ENCODE measurements around the gene RPH3AL.
"Not testable (repeated sequence)": the region's sequence is repeated elsewhere in the genome, so short reads cannot be mapped to it uniquely, and the experiment has no call there.

RPH3AL gene

DNA sequence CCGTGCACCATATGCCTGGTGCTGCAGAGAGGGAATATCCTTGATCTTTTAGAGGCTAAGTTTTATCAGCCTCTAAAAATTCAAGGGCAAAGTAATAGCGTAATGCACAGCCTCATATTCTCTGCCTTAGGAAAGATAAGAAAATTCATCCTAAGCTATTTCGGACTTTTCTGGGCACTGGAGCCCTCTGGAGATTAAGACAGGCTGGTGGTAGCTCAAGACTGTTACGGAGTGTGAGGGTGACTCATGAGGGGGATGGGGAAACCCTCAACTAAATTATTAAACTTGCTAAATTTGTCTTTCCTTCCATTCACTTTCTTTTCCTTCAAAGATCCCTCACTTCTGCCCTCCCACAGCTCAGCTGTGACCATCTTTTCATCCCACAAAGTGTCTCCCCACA, 73.3 kb downstream of the RPH3AL start:
- no peak for DNase-seq

GRCh38 chr17:278676-279059, 73.9 kb downstream of the RPH3AL start:
- no peak for DNase-seq

GRCh38 chr17:278055-278675, 74.4 kb downstream of the RPH3AL start:
- no peak for DNase-seq

DNA sequence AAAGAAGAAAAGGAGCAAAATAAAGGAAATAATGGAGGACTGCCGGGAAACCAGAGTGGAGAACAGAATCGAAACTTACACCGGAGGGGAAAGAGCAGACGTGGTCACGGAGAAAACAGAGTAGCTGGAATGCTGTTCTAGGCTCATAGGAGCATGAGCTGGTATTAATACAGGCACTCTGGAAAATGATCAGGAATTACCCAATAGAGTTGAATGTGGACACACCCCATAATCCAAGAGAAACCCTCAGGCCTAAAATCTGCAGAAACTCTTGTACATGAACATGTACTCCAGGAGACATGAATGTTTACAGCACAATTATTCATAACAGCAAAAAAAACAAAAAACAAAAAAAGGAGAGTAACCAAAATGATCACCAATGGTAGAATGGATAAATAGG, 77.7 kb downstream of the RPH3AL start:
- DNase-seq = no peak

DNA sequence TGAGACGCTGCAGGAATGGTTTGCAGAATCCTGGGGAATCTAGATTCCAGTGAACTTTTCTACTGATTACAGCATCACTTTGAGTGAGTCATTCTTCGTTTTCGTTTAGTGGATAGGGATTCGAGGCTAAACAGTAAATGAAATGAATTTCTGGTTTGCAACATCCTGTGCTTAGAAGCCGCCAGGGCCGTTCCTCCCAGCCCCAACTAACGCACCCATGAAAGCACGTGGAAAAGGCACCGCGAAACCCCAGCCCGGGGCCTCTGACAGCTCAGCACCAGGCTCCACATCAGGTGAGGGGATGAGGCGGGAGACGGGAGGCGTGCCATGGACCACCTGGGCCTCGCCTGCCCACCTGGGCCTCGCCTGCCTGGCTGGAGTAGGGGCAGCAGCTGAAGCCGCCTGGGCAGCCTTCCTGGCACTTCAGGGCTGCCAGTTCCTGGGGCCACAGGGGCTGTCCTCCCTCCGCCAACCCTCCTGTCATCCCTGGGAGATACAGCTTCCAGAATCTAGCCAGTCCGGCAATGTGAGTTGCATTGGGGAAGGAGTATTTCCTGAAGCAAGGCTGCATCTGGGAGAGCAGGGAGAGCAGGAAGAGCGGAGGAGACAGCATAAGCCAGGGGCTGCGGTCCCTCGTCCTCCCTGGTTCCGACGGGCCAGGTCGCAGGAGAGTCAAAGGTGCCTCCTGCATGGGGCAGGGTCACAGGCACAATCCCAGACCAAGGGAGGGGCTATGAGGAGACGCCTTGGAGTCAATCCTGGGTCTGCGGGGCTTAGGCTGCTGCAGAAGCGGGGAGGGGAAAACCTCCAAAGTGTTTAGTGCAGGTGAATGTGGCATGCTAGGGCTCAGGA, 78.4 kb downstream of the RPH3AL start:
- DNase-seq = no peak

GRCh38 chr17:272856-273255, 79.8 kb downstream of the RPH3AL start:
- DNase-seq = not testable (repeated sequence)

DNA sequence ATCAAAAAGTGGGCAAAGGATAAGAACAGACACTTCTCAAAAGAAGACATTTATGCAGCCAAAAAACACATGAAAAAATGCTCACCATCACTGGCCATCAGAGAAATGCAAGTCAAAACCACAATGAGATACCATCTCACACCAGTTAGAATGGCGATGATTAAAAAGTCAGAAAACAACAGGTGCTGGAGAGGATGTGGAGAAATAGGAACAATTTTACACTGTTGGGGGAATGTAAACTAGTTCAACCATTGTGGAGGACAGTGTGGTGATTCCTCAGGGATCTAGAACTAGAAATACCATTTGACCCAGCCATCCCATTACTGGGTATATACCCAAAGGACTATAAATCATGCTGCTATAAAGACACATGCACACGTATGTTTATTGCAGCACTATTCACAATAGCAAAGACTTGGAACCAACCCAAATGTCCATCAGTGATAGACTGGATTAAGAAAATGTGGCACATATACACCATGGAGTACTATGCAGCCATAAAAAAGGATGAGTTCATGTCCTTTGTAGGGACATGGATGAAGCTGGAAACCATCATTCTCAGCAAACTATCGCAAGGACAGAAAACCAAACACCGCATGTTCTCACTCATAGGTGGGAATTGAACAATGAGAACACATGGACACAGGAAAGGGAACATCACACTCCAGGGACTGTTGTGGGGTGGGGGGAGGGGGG, 80.5 kb downstream of the RPH3AL start:
- DNase-seq = not testable (repeated sequence)

GRCh38 chr17:269616-270514, 82.7 kb downstream of the RPH3AL start:
- DNase-seq = no peak

- DNase-seq = no peak
Measured at GRCh38 chr17:266701-267667, 85.6 kb downstream of the RPH3AL start.

DNA sequence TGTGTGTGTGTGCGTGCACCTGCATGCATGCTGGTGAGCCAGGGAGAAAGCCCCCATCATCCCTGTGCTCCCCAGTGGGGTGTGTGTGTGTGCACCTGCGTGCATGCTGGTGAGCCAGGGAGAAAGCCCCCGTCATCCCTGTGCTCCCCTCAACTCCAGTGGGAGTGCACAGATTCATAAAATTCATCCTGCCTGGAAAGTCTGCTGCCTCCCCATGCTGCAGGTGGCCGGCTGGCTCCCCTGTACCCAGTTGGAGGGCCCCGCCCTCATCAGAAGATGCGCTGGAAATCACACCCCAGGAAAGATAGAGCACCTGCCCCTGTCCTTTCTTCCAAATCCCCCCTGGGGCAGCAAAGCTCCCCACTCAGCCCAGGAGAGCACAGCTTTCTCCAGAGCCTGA, 86.4 kb downstream of the RPH3AL start:
- DNase-seq = no peak

GRCh38 chr17:265718-266117, 86.9 kb downstream of the RPH3AL start:
- no peak for DNase-seq

DNA sequence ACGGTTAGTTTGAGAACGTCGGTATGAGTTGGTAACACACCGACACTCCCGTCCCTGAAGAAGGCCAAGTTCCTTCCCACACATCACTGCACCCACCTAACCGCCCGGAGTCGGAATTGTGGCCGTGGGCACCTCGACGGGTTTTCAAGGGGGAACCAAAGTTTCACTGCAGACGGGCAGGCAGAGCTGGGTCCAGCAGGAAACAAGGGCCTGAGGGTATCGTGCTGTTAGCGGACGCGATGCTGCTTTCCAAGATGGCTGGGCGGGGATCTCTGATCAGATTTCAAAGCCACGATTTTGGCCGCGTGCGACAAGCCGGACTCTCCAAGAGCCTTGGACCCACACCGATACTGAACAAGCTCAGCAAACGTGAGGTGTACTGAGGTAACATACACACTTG, 88.8 kb downstream of the RPH3AL start:
- no peak for DNase-seq

DNA sequence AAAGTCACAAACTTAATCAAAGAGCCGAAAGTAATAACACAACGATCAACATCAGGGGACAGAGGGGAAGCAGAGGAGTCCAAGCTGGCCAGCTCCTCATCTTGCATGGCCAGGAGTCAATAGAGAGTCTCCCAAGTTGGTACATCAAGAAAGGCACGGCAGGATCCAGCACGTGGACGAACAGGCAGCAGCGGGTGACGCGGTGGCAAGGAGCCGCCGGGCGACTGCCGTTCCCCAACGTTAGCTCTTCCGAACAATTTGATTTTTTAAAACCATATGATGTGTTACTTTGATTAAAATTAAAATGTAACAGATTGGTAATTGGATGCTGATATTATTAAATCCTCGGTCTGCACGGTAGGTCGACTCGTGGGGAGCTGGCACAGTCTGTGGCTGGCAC, 89.3 kb downstream of the RPH3AL start:
- DNase-seq = no peak

GRCh38 chr17:261635-262034, 91.0 kb downstream of the RPH3AL start:
- DNase-seq = no peak

DNA sequence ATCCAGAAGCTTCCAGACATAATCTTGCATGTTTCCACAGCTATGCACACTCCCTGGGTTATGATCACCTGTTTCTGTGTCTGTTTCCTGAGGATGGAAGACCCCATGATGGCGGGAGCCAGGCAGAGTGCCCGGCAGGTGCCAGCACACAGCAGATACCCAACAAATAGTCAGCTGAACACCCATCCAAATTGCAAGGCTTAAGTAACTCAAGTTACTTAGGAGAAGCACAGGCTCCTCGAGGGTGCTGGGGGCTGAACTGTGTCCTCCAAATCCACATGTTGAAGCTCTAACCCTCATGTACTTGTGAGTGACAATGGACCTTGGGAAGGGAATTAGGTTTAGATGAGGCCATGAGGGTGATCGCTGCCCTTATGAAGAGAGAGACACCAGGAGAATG, 91.7 kb downstream of the RPH3AL start:
- no peak for DNase-seq

- DNase-seq = no peak
Measured at GRCh38 chr17:260031-260791, 92.4 kb downstream of the RPH3AL start.

DNA sequence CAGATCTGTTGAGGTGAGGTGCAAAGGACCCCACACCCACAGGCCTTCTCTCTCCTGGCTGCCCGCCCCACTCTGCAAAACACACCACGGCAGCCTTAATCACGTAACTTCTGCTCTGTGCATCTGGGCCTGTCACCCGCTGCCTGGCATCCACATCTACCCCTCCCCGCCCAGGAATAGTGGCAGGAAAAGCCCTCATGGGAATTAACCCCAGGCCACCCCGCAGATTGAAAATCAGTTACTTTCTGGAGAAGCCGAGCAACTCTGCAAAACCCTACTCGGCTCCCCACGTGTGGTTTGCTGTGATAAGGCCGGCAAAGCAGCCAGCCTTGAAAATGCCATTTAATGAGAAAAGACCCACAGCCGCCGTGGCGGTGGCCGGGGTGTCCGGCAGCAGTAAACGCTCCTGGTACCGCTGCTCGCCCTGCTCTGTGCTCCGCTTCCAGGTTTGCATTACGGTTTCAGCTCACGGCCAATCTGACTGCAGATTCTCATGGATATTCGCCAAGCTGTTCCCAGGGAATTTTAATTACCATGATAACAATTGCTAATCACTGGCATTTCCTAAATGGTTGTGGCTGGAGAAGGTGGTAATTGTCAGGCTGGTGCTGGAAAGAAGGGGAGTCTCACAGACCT, 93.1 kb downstream of the RPH3AL start:
- no peak for DNase-seq

DNA sequence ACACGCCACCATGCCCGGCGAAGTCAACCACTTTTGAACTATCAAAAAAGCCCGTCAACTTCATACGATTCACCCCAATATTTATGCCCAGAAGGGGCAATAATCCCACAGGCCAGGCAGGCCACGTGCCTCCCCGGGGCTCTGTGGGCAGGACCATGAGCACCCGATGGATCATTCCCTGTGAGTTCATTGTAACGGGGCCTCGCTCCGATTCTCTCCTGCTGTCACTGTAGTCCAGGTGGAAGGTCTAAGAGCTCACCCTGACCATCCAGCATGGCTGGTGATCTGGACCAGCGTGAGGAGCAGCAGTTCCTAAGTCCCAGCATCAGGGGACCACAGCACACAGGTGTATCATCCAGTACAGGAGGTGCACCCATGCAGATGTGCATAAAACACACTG, 93.7 kb downstream of the RPH3AL start:
- DNase-seq = no peak

DNA sequence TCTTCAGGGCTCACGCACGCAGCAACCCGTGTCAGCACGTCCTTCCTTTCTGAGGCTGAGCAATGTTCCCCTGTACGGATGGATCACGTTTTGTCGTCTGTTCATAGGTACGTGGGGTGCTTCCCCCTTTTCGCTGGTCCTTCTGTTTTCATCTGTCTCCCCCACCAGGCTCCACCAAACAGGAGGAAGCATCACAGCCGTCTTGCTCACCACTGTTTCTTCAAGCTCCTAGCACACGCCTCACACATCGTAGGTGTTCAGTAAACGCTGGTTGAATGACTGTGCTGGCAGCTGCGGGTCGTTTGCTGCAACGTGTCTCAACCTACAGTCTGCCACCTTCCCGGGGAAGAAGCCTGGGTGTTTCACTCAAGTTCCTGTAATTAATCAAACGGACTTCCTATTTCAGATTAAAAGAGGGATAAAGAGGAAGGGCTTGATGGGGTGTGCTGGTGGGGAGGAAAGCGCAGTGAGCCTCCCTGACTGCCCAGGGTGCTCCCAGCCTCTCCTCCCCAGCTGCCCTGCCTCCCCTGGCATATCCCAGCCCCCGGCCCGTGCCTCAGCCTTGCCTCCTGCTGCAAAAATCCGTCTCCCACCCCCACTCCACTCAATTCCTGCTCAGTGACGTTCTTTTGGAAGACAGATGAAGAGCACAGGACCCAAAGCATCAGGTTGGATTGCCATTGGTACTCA, 94.4 kb downstream of the RPH3AL start:
- no peak for DNase-seq

Measured in activated CD4-positive, alpha-beta T cell treated with anti-CD3 and anti-CD28 coated beads, Interleukin-2, amount 50 U/mL, for 1 hour (primary cell).